BLaER1 treated with 17β-estradiol and CSF1 and Interleukin-3, amounts not matched to agents 10 nM and 100 nM (cell line): ENCODE measurements around the gene SPAG16.
"Not testable (repeated sequence)": the region's sequence is repeated elsewhere in the genome, so short reads cannot be mapped to it uniquely, and the experiment has no call there.

Experiments used
- H3K27ac ChIP-seq, 11 experiments: shearing (Covaris generic); formaldehyde crosslinking; 2 replicates each; pipeline ENCODE4 v1.8.1; 2022
- H3K27me3 ChIP-seq, 11 experiments: shearing (Covaris generic); formaldehyde crosslinking; 2 replicates each; pipeline ENCODE4 v1.8.1; 2022
- H3K36me3 ChIP-seq, 11 experiments: shearing (Covaris generic); formaldehyde crosslinking; 2 replicates each; pipeline ENCODE4 v1.8.1; 2022
- H3K4me1 ChIP-seq, 10 experiments: shearing (Covaris generic); formaldehyde crosslinking; 2 replicates each; pipeline ENCODE4 v1.8.1; 2022
- H3K4me2 ChIP-seq, 11 experiments: shearing (Covaris generic); formaldehyde crosslinking; 2 replicates each; pipeline ENCODE4 v1.8.1; 2022
- H3K4me3 ChIP-seq, 10 experiments: shearing (Covaris generic); formaldehyde crosslinking; 2 replicates each; pipeline ENCODE4 v1.8.1; 2022
- H3K9ac ChIP-seq, 11 experiments: shearing (Covaris generic); formaldehyde crosslinking; 2 replicates each; pipeline ENCODE4 v1.8.1; 2022
- H3K9me3 ChIP-seq, 11 experiments: shearing (Covaris generic); formaldehyde crosslinking; replicated peaks in 1 of 11; 2 replicates each; pipeline ENCODE4 v1.8.1; 2022
- H4K20me1 ChIP-seq, 11 experiments: shearing (Covaris generic); formaldehyde crosslinking; 2 replicates each; pipeline ENCODE4 v1.8.1; 2022
- Cebpa-rat ChIP-seq, 11 experiments: shearing (Covaris generic); IDR thresholded peaks; 2 replicates each; pipeline ENCODE4 v1.8.1; 2022

The SPAG16 gene

DNA sequence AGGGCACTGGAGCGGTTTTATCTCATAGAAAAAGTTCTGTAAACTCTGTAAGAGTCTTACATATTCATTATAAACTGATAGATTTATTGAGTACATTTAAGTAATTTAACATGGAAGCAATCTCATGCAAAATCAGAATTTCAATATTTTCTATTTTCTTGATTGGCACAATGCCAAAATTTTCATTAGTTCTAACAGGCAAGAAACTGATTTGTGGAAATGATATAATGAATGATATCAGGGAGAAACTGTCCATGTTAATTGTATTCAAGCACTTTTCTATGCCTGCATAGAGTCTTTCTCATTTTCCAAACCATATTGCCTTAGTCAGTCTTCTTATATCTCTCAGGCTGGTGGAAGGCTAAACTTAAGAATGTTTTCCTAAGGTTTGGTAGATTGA is 23.0 kb upstream of the SPAG16 start:
- Histone ChIP-seq H3K4me3 (no peak overlapping the region), H3K4me2 (no peak overlapping the region), H3K27ac (no peak overlapping the region), H3K4me1 (peaks cover 0 to 10% (median 0%) of the 10 kb centered on the region in 10 experiments; a peak in 3 of 20 replicates), H3K9me3 (no peaks in the 10 kb centered on the region), H3K36me3 (no peaks in the 10 kb centered on the region), H3K9ac (no peak overlapping the region), H3K27me3 (no peaks in the 10 kb centered on the region), H4K20me1 (no peaks in the 10 kb centered on the region)
- no peak for TF ChIP-seq Cebpa-rat (IDR thresholded peaks at IDR 0.05)

DNA sequence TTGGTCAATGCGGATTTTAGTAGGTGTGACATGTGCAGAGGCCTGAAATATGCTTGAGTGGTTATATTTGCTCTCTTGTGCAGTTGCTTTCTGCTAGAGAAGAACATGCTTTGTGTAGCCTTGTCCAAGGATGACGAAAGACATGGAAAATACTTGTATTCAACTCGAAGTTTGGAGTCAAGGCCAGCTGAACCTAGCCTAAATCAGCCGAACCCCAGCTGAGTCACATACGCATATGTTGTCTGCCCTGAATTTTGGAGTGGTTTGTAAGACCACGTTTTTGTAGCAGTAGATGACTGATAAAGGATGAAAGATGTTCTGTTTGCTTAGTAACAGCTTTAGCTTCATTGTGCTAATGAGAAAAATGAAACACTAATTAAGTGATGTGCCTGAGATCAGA is 22.5 kb upstream of the SPAG16 start:
- no peaks in the 10 kb centered on the region for H4K20me1 ChIP-seq
- H3K9me3 ChIP-seq = no peaks in the 10 kb centered on the region
- H3K9ac ChIP-seq = no peak overlapping the region
- no peaks in the 10 kb centered on the region for H3K27me3 ChIP-seq
- TF ChIP-seq Cebpa-rat (IDR thresholded peaks at IDR 0.05) = no peak
- H3K36me3 ChIP-seq = no peaks in the 10 kb centered on the region
- peaks cover 0 to 10% (median 0%) of the 10 kb centered on the region in 10 experiments; a peak in 3 of 20 replicates for H3K4me1 ChIP-seq
- no peak overlapping the region for H3K4me2 ChIP-seq
- H3K4me3 ChIP-seq = no peak overlapping the region
- no peak overlapping the region for H3K27ac ChIP-seq

- no peaks in the 10 kb centered on the region for H3K36me3 ChIP-seq
- no peak for TF ChIP-seq Cebpa-rat (IDR thresholded peaks at IDR 0.05)
These were observed 18.6 kb upstream of the SPAG16 start for GRCh38 chr2:213265679-213266078.

GRCh38 chr2:213266421-213266820 is 17.8 kb upstream of the SPAG16 start:
- no peaks in the 10 kb centered on the region for H4K20me1 ChIP-seq
- H3K4me1 ChIP-seq = no peaks in the 10 kb centered on the region
- H3K36me3 ChIP-seq = no peaks in the 10 kb centered on the region
- TF ChIP-seq Cebpa-rat (IDR thresholded peaks at IDR 0.05) = no peak
- H3K4me2 ChIP-seq = no peak overlapping the region
- no peak overlapping the region for H3K4me3 ChIP-seq
- no peaks in the 10 kb centered on the region for H3K27me3 ChIP-seq
- no peak overlapping the region for H3K27ac ChIP-seq
- no peaks in the 10 kb centered on the region for H3K9me3 ChIP-seq
- no peak overlapping the region for H3K9ac ChIP-seq

More at GRCh38 chr2:213265679-213266078, 18.6 kb upstream of the SPAG16 start:
- H3K9me3 ChIP-seq = no peaks in the 10 kb centered on the region
- no peak overlapping the region for H3K4me2 ChIP-seq
- H3K4me1 ChIP-seq = no peaks in the 10 kb centered on the region
- no peak overlapping the region for H3K9ac ChIP-seq
- H3K27me3 ChIP-seq = no peaks in the 10 kb centered on the region
- H3K27ac ChIP-seq = no peak overlapping the region
- H4K20me1 ChIP-seq = no peaks in the 10 kb centered on the region
- H3K4me3 ChIP-seq = no peak overlapping the region

DNA sequence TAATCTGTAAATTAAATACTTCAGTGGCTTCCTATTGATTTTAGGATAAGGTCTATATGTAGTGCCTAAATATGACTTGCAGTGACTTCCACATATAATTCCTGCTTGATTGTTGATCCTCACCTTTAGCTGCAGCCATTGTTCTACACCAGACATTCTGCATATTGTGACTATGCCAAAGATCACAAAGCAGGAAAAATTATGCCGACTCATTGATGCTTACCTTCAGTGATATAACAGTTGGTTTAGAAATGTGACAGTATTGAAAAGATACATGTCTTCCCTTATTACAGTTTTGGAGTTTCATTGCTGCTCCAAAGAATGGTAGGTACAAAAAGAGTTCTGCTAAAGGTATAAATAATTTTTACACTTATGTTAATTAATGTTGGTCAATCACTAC is 12.3 kb upstream of the SPAG16 start:
- no peak for TF ChIP-seq Cebpa-rat (IDR thresholded peaks at IDR 0.05)
- H3K4me3 ChIP-seq = no peak overlapping the region
- H3K4me1 ChIP-seq = no peaks in the 10 kb centered on the region
- no peak overlapping the region for H3K27ac ChIP-seq
- H4K20me1 ChIP-seq = no peaks in the 10 kb centered on the region
- H3K4me2 ChIP-seq = no peak overlapping the region
- H3K27me3 ChIP-seq = no peaks in the 10 kb centered on the region
- H3K36me3 ChIP-seq = no peaks in the 10 kb centered on the region
- H3K9me3 ChIP-seq = peaks cover 2 to 6% (median 4%) of the 10 kb centered on the region in 11 experiments; a peak in 21 of 22 replicates
- H3K9ac ChIP-seq = no peak overlapping the region

- H3K4me2 ChIP-seq = no peak overlapping the region
- no peak for TF ChIP-seq Cebpa-rat (IDR thresholded peaks at IDR 0.05)
- H3K4me3 ChIP-seq = no peak overlapping the region
- no peaks in the 10 kb centered on the region; a peak in 1 of 22 replicates for H3K36me3 ChIP-seq
- no peaks in the 10 kb centered on the region for H3K27me3 ChIP-seq
- no peaks in the 10 kb centered on the region for H4K20me1 ChIP-seq
- no peak overlapping the region for H3K9ac ChIP-seq
- H3K9me3 ChIP-seq = peaks cover 14 to 22% (median 18%) of the 10 kb centered on the region in 11 experiments
- H3K4me1 ChIP-seq = no peaks in the 10 kb centered on the region
- H3K27ac ChIP-seq = no peak overlapping the region
These were observed 10.1 kb upstream of the SPAG16 start for GRCh38 chr2:213274143-213274542.

GRCh38 chr2:213275265-213275664 is 9.0 kb upstream of the SPAG16 start:
- H3K27me3 ChIP-seq = no peaks in the 10 kb centered on the region
- H3K4me3 ChIP-seq = no peak overlapping the region
- no peaks in the 10 kb centered on the region for H3K4me1 ChIP-seq
- H3K9ac ChIP-seq = no peak overlapping the region
- H3K9me3 ChIP-seq = peaks cover 14 to 22% (median 18%) of the 10 kb centered on the region in 11 experiments
- no peaks in the 10 kb centered on the region; a peak in 1 of 22 replicates for H3K36me3 ChIP-seq
- no peak overlapping the region for H3K27ac ChIP-seq
- H4K20me1 ChIP-seq = no peaks in the 10 kb centered on the region
- H3K4me2 ChIP-seq = no peak overlapping the region
- peak in 1 of 11 experiments; percentile 25; a peak in 1 of 22 replicates for TF ChIP-seq Cebpa-rat (IDR thresholded peaks at IDR 0.05)

GRCh38 chr2:213277134-213277533 is 7.1 kb upstream of the SPAG16 start:
- H3K4me1 ChIP-seq, H3K9ac ChIP-seq, H4K20me1 ChIP-seq, H3K4me2 ChIP-seq, H3K27me3 ChIP-seq, H3K36me3 ChIP-seq, H3K4me3 ChIP-seq, H3K27ac ChIP-seq: not testable (repeated sequence)
- peaks cover 14 to 22% (median 18%) of the 10 kb centered on the region in 11 experiments for H3K9me3 ChIP-seq

GRCh38 chr2:213279116-213279620 is 5.1 kb upstream of the SPAG16 start:
- H4K20me1 ChIP-seq = no peaks in the 10 kb centered on the region
- H3K27ac ChIP-seq = no peak overlapping the region
- H3K9ac ChIP-seq = no peak overlapping the region
- H3K4me3 ChIP-seq = no peak overlapping the region
- peaks cover 0 to 3% (median 0%) of the 10 kb centered on the region in 11 experiments; a peak in 5 of 22 replicates for H3K27me3 ChIP-seq
- peaks cover 0 to 7% (median 7%) of the 10 kb centered on the region in 10 experiments; a peak in 8 of 20 replicates for H3K4me1 ChIP-seq
- peaks cover 14 to 22% (median 18%) of the 10 kb centered on the region in 11 experiments for H3K9me3 ChIP-seq
- no peak overlapping the region for H3K4me2 ChIP-seq
- no peaks in the 10 kb centered on the region; a peak in 1 of 22 replicates for H3K36me3 ChIP-seq
- no peak for TF ChIP-seq Cebpa-rat (IDR thresholded peaks at IDR 0.05)

DNA sequence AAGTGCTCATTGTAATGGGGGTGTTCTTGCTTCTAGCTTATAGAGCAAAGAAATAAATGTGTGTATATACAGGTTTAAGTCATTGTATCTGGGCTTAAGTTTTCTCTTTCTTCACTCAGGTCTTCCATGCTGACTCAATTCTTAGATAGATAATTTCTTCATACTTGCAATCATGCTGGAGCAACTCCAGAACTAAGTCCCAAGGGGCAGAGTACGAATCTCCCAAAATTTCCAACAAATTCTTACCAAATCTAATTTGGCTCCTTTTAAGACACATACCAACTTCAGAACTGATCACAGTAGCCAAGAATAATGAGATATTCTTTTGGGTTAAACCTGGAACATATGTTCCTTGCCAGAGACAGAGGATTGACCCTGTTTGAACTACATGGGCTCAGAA is 4.3 kb upstream of the SPAG16 start:
- TF ChIP-seq Cebpa-rat (IDR thresholded peaks at IDR 0.05) = no peak
- Histone ChIP-seq H3K9me3 (peaks cover 14 to 22% (median 19%) of the 10 kb centered on the region in 11 experiments), H3K4me3 (no peak overlapping the region), H3K4me2 (no peak overlapping the region), H4K20me1 (no peaks in the 10 kb centered on the region), H3K36me3 (no peaks in the 10 kb centered on the region; a peak in 1 of 22 replicates), H3K27me3 (peaks cover 0 to 8% (median 4%) of the 10 kb centered on the region in 11 experiments; a peak in 5 of 22 replicates), H3K27ac (no peak overlapping the region), H3K9ac (no peak overlapping the region), H3K4me1 (peaks cover 0 to 13% (median 7%) of the 10 kb centered on the region in 10 experiments; a peak in 11 of 20 replicates)
